ENCODE data around the gene ACSM2B.

The ACSM2B gene

GRCh38 chr16:20515688-20516090 lies 60.5 kb downstream of the ACSM2B start:
- TF ChIP-seq CTCF (IDR thresholded peaks at IDR 0.05; ENCODE audit: insufficient read depth, low read length) (no peak), REST (IDR thresholded peaks at IDR 0.05; ENCODE audit: insufficient replicate concordance, low read depth) (no peak), SPI1 (IDR thresholded peaks at IDR 0.05; ENCODE audit: borderline replicate concordance, low read depth) (no peak), POLR2AphosphoS5 (IDR thresholded peaks at IDR 0.05; ENCODE audit: low read depth) (no peak), GABPA (IDR thresholded peaks at IDR 0.05; ENCODE audit: low read depth) (no peak)
- Histone ChIP-seq H3K27ac (replicated peaks) (no peak overlapping the region), H3K27me3 (ENCODE audit: insufficient read depth, poor library complexity, severe bottlenecking) (no peaks in the 10 kb centered on the region), H3K4me3 (replicated peaks; ENCODE audit: insufficient read depth, low read length) (no peak overlapping the region)
- no peak for DNase-seq (ENCODE audit: low read depth in 1 of 2, low spot score in 1 of 2)

- no peak for TF ChIP-seq POLR2AphosphoS5 (IDR thresholded peaks at IDR 0.05; ENCODE audit: low read depth)
- TF ChIP-seq REST (IDR thresholded peaks at IDR 0.05; ENCODE audit: insufficient replicate concordance, low read depth) = no peak
- TF ChIP-seq SPI1 (IDR thresholded peaks at IDR 0.05; ENCODE audit: borderline replicate concordance, low read depth) = no peak
- TF ChIP-seq GABPA (IDR thresholded peaks at IDR 0.05; ENCODE audit: low read depth) = no peak
- Histone ChIP-seq H3K27ac (replicated peaks) (no peak overlapping the region), H3K4me3 (replicated peaks; ENCODE audit: insufficient read depth, low read length) (no peak overlapping the region), H3K27me3 (ENCODE audit: insufficient read depth, poor library complexity, severe bottlenecking) (no peaks in the 10 kb centered on the region)
- DNase-seq (ENCODE audit: low read depth in 1 of 2, low spot score in 1 of 2) = no peak
Observed at GRCh38 chr16:20510323-20510722, 65.8 kb downstream of the ACSM2B start.

- no peak for TF ChIP-seq CTCF (IDR thresholded peaks at IDR 0.05; ENCODE audit: insufficient read depth, low read length)
- TF ChIP-seq POLR2AphosphoS5 (IDR thresholded peaks at IDR 0.05; ENCODE audit: low read depth) = no peak
- no peak for TF ChIP-seq GABPA (IDR thresholded peaks at IDR 0.05; ENCODE audit: low read depth)
- no peak for TF ChIP-seq REST (IDR thresholded peaks at IDR 0.05; ENCODE audit: insufficient replicate concordance, low read depth)
- no peak for TF ChIP-seq SPI1 (IDR thresholded peaks at IDR 0.05; ENCODE audit: borderline replicate concordance, low read depth)
- no peaks in the 10 kb centered on the region for H3K27me3 ChIP-seq (ENCODE audit: insufficient read depth, poor library complexity, severe bottlenecking)
- H3K4me3 ChIP-seq (replicated peaks; ENCODE audit: insufficient read depth, low read length) = no peak overlapping the region
- no peak for DNase-seq (ENCODE audit: low read depth in 1 of 2, low spot score in 1 of 2)
- no peak overlapping the region for H3K27ac ChIP-seq (replicated peaks)
Observed at GRCh38 chr16:20507280-20507679, 68.9 kb downstream of the ACSM2B start.

Measured in HL-60 (cell line).